HEK293 (cell line): ENCODE results near the gene OR6B2.

Experiments
- CTCF ChIA-PET: fragments of 350-600 bp; formaldehyde crosslinking; extraction: SDS; loops from one replicate; lab custom pipeline; 2021; ENCODE audit warnings: antibody characterized with exemption; lab: Yijun Ruan, JAX
- POLR2A ChIA-PET: fragments of 300-600 bp; formaldehyde crosslinking; extraction: SDS; loops from one replicate; lab custom pipeline; 2020; ENCODE audit warnings: antibody characterized with exemption, inconsistent platforms; lab: Yijun Ruan, JAX
- H3K27ac ChIP-seq: fragments of 200-500 bp; sonication (Bioruptor generic); 2 replicates; pipeline ENCODE4 v1.5.1; 2014; ENCODE audit warnings: low read depth, low read length, control low read depth, inconsistent platforms; ENCODE audit errors: extremely low read depth
- H3K36me3 ChIP-seq, 2 experiments: fragments of 200-500 bp in 1 of 2; sonication (Bioruptor generic) in 1 of 2; 1 replicate in 1 of 2; 2 replicates in 1 of 2; pipeline ENCODE4 v1.5.1; 2014 to 2017; ENCODE audit warnings: inconsistent platforms in 2 of 2, low read length in 2 of 2; ENCODE audit not compliant: control insufficient read depth in 2 of 2, insufficient read depth in 1 of 2
- H3K4me1 ChIP-seq: fragments of 200-500 bp; sonication (Bioruptor generic); 2 replicates; pipeline ENCODE4 v1.5.1; 2014; ENCODE audit warnings: mild to moderate bottlenecking, low read length, inconsistent platforms; ENCODE audit not compliant: control insufficient read depth, insufficient read depth
- H3K4me3 ChIP-seq: 2 replicates; pipeline ENCODE4 v1.5.1; 2011; ENCODE audit warnings: low read depth, mild to moderate bottlenecking, control low read depth, low read length, moderate library complexity
- H3K9me3 ChIP-seq: fragments of 200-500 bp; sonication (Bioruptor generic); 2 replicates; pipeline ENCODE4 v1.5.1; 2014; ENCODE audit warnings: low read depth, low read length, inconsistent platforms; ENCODE audit not compliant: control insufficient read depth, insufficient read depth
- GFI1B ChIP-seq: fragments of 450-650 bp; formaldehyde crosslinking; IDR thresholded peaks from 2 replicates; pipeline ENCODE4 v1.5.1; 2016; ENCODE audit warnings: missing biosample characterization, missing genetic modification characterization
- GLIS1 ChIP-seq: fragments of 450-650 bp; formaldehyde crosslinking; IDR thresholded peaks from 2 replicates; pipeline ENCODE4 v1.5.1; 2016; ENCODE audit warnings: missing biosample characterization, missing genetic modification characterization
- OSR2 ChIP-seq: fragments of 450-650 bp; formaldehyde crosslinking; IDR thresholded peaks from 2 replicates; pipeline ENCODE4 v1.5.1; 2016; ENCODE audit warnings: missing biosample characterization, missing genetic modification characterization
- PRDM1 ChIP-seq: fragments of 450-650 bp; formaldehyde crosslinking; IDR thresholded peaks from 2 replicates; pipeline ENCODE4; 2016; ENCODE audit warnings: missing biosample characterization, missing genetic modification characterization
- SETDB1 ChIP-seq: IDR thresholded peaks from one replicate; pipeline ENCODE4 v1.6.1; 2017; ENCODE audit warnings: mild to moderate bottlenecking, low read length, moderate library complexity, mixed read lengths; ENCODE audit not compliant: insufficient read length
- ZBTB17 ChIP-seq: fragments of 450-650 bp; formaldehyde crosslinking; IDR thresholded peaks from 2 replicates; pipeline ENCODE4 v1.5.1; 2016; ENCODE audit warnings: missing biosample characterization, missing genetic modification characterization
- ZNF10 ChIP-seq: fragments of 450-650 bp; formaldehyde crosslinking; IDR thresholded peaks from 2 replicates; pipeline ENCODE4 v1.5.1; 2017; ENCODE audit warnings: missing biosample characterization, missing genetic modification characterization
- ZNF133 ChIP-seq: fragments of 450-650 bp; formaldehyde crosslinking; IDR thresholded peaks from 2 replicates; pipeline ENCODE4 v1.5.1; 2016; ENCODE audit warnings: missing biosample characterization, missing genetic modification characterization
- ZNF140 ChIP-seq: fragments of 450-650 bp; formaldehyde crosslinking; IDR thresholded peaks from 2 replicates; pipeline ENCODE4 v1.5.1; 2016; ENCODE audit warnings: missing biosample characterization, missing genetic modification characterization
- ZNF274 ChIP-seq, 2 experiments: fragments of 200-500 bp in 1 of 2; fragments of 450-650 bp in 1 of 2; sonication (Bioruptor generic) in 1 of 2; formaldehyde crosslinking in 1 of 2; IDR thresholded peaks; 2 replicates each; pipeline versions ENCODE4 v1.5.1 to v1.6.1; 2014 to 2016; ENCODE audit warnings: borderline replicate concordance in 1 of 2, inconsistent platforms in 1 of 2, low read length in 1 of 2, missing biosample characterization in 1 of 2, missing genetic modification characterization in 1 of 2
- ZNF311 ChIP-seq: fragments of 450-650 bp; formaldehyde crosslinking; IDR thresholded peaks from 2 replicates; pipeline ENCODE4 v1.5.1; 2017; ENCODE audit warnings: missing biosample characterization, missing genetic modification characterization, borderline replicate concordance
- ZNF416 ChIP-seq: fragments of 450-650 bp; formaldehyde crosslinking; IDR thresholded peaks from 2 replicates; pipeline ENCODE4 v1.5.1; 2016; ENCODE audit warnings: missing biosample characterization, missing genetic modification characterization
- ZNF510 ChIP-seq: fragments of 450-650 bp; formaldehyde crosslinking; IDR thresholded peaks from 2 replicates; pipeline ENCODE4 v1.5.1; 2018; ENCODE audit warnings: mild to moderate bottlenecking, missing genetic modification characterization, missing biosample characterization; ENCODE audit not compliant: insufficient replicate concordance
- ZNF530 ChIP-seq: fragments of 450-650 bp; formaldehyde crosslinking; IDR thresholded peaks from 2 replicates; pipeline ENCODE4 v1.5.1; 2016; ENCODE audit warnings: low read depth, missing biosample characterization, missing genetic modification characterization
- ZNF600 ChIP-seq: fragments of 450-650 bp; formaldehyde crosslinking; IDR thresholded peaks from 2 replicates; pipeline ENCODE4 v1.5.1; 2016; ENCODE audit warnings: missing biosample characterization, missing genetic modification characterization
- ZNF654 ChIP-seq: fragments of 450-650 bp; formaldehyde crosslinking; IDR thresholded peaks from 2 replicates; pipeline ENCODE4 v1.5.1; 2016; ENCODE audit warnings: low read depth, missing biosample characterization, missing genetic modification characterization
- ZNF670 ChIP-seq: fragments of 450-650 bp; formaldehyde crosslinking; IDR thresholded peaks from 2 replicates; pipeline ENCODE4 v1.5.1; 2016; ENCODE audit warnings: missing biosample characterization, missing genetic modification characterization, low read depth
- ZNF768 ChIP-seq: fragments of 450-650 bp; formaldehyde crosslinking; IDR thresholded peaks from 2 replicates; pipeline ENCODE4 v1.5.1; 2018; ENCODE audit warnings: missing biosample characterization, mild to moderate bottlenecking, missing genetic modification characterization
- ZNF792 ChIP-seq: fragments of 450-650 bp; formaldehyde crosslinking; IDR thresholded peaks from 2 replicates; pipeline ENCODE4 v1.5.1; 2016; ENCODE audit warnings: missing biosample characterization, missing genetic modification characterization
- TF ChIP-seq, protein P1 (sequence below): fragments of 450-650 bp; formaldehyde crosslinking; IDR thresholded peaks from 2 replicates; pipeline ENCODE4 v1.5.1; 2016; ENCODE audit warnings: missing biosample characterization, missing genetic modification characterization
- TF ChIP-seq, protein P2 (sequence below): fragments of 450-650 bp; formaldehyde crosslinking; IDR thresholded peaks from 2 replicates; pipeline ENCODE4 v1.5.1; 2016; ENCODE audit warnings: missing biosample characterization, missing genetic modification characterization
- TF ChIP-seq, protein P3 (sequence below): fragments of 450-650 bp; formaldehyde crosslinking; IDR thresholded peaks from 2 replicates; pipeline ENCODE4 v1.5.1; 2016; ENCODE audit warnings: missing biosample characterization, missing genetic modification characterization

OR6B2 gene

DNA sequence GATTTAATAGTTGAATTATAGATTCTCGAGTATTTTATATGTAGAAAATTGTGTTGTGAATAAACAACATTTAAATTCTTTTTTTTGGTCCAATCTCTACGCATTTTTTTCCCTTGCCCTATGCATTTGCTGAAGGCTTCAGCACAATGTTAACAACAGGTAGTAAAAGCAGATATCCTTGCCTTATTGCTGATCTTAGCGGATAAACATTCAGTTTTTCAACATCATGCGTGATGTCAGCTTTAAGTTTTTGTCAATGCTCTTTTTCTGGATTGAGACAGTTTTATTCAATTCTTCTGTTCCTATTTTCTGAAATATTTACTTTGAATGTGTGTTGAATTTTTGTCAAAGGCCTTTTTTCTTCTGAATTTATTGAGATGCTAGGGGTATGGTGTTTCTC, 34.7 kb upstream of the OR6B2 start:
- ChIA-PET POLR2A (no interaction called here), CTCF (interaction anchor here (2.3 kb wide), 1 partner anchor 86 kb away, joined by 6 read pairs; no protein-coding TSS in a partner anchor)
- TF ChIP-seq ZNF670, result no peak
- TF ChIP-seq, protein P1, sequence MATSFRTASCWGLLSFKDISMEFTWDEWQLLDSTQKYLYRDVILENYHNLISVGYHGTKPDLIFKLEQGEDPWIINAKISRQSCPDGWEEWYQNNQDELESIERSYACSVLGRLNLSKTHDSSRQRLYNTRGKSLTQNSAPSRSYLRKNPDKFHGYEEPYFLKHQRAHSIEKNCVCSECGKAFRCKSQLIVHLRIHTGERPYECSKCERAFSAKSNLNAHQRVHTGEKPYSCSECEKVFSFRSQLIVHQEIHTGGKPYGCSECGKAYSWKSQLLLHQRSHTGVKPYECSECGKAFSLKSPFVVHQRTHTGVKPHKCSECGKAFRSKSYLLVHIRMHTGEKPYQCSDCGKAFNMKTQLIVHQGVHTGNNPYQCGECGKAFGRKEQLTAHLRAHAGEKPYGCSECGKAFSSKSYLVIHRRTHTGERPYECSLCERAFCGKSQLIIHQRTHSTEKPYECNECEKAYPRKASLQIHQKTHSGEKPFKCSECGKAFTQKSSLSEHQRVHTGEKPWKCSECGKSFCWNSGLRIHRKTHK (tag by site-specific recombination), result no peak
- Histone ChIP-seq H3K36me3 (no peaks in the 10 kb centered on the region), H3K4me3 (no peak overlapping the region), H3K27ac (no peak overlapping the region), H3K9me3 (no peaks in the 10 kb centered on the region), H3K4me1 (no peaks in the 10 kb centered on the region)

DNA sequence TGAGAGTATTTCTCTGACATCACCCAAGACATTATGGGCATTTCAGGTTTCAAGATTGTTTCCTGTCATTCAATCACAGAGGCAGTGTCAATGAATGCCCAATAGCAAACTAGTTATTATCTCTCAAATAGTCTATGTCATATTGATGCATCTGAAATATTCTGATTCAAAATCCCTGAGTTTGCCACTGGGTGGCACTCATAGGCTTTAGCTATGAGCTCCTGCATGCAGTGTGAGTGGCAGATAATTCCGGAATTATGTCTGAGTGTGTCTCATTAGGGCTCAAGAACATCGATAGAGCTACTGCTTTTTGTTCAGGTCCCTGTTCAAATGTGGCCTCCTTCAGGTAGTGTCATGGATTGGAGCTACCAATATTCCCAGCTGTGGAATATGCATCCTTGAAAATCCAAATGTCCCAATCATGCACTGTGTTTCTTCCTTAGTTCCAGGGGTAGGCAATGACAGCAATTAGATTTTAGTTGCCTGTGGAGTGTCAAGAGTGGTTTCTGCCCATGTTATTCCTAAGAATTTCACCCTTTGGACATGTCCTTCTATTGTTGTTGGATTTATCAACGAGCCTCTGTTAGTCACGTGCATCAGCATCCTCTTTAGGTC, 30.9 kb upstream of the OR6B2 start:
- Histone ChIP-seq H3K4me1 (no peaks in the 10 kb centered on the region), H3K27ac (no peak overlapping the region)
- CTCF ChIA-PET, result interaction anchor here (0.5 to 4.9 kb wide), 29 partner anchors 9 to 563 kb away, joined by 3 to 123 read pairs (median 5); partner anchors contain the start of gene OTOS
- POLR2A ChIA-PET, result no interaction called here
- TF ChIP-seq ZNF416 (tag by site-specific recombination) (no peak), ZNF792 (tag by site-specific recombination) (no peak), ZNF600 (0 out of 2 replicates have a peak, but pooled peaks have one; percentile 18), ZNF133 (tag by site-specific recombination) (no peak), ZNF654 (tag by site-specific recombination) (peak; percentile 73), ZNF274 (IDR thresholded peaks at IDR 0.05; ENCODE audit: low read length) (no peak), ZNF274 (tag by site-specific recombination; IDR thresholded peaks at IDR 0.05; ENCODE audit: borderline replicate concordance) (no peak), ZNF510 (no peak), ZNF10 (tag by site-specific recombination) (no peak), GLIS1 (tag by site-specific recombination) (no peak), OSR2 (no peak), ZBTB17 (tag by site-specific recombination) (0 out of 2 replicates have a peak, but pooled peaks have one; percentile 18), ZNF768 (tag by site-specific recombination) (no peak), SETDB1 (no peak), GFI1B (tag by site-specific recombination) (no peak), ZNF530 (tag by site-specific recombination) (no peak), ZNF311 (tag by site-specific recombination) (no peak), ZNF140 (no peak), PRDM1 (tag by site-specific recombination) (no peak)
- TF ChIP-seq, protein P2, sequence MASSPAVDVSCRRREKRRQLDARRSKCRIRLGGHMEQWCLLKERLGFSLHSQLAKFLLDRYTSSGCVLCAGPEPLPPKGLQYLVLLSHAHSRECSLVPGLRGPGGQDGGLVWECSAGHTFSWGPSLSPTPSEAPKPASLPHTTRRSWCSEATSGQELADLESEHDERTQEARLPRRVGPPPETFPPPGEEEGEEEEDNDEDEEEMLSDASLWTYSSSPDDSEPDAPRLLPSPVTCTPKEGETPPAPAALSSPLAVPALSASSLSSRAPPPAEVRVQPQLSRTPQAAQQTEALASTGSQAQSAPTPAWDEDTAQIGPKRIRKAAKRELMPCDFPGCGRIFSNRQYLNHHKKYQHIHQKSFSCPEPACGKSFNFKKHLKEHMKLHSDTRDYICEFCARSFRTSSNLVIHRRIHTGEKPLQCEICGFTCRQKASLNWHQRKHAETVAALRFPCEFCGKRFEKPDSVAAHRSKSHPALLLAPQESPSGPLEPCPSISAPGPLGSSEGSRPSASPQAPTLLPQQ (tag by site-specific recombination), result no peak
- TF ChIP-seq, protein P3, sequence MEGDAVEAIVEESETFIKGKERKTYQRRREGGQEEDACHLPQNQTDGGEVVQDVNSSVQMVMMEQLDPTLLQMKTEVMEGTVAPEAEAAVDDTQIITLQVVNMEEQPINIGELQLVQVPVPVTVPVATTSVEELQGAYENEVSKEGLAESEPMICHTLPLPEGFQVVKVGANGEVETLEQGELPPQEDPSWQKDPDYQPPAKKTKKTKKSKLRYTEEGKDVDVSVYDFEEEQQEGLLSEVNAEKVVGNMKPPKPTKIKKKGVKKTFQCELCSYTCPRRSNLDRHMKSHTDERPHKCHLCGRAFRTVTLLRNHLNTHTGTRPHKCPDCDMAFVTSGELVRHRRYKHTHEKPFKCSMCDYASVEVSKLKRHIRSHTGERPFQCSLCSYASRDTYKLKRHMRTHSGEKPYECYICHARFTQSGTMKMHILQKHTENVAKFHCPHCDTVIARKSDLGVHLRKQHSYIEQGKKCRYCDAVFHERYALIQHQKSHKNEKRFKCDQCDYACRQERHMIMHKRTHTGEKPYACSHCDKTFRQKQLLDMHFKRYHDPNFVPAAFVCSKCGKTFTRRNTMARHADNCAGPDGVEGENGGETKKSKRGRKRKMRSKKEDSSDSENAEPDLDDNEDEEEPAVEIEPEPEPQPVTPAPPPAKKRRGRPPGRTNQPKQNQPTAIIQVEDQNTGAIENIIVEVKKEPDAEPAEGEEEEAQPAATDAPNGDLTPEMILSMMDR (tag by site-specific recombination), result peak; percentile 52; the same call in 1 of the 2 replicates
- TF ChIP-seq, protein P1 (tag by site-specific recombination), result no peak
- TF ChIP-seq, all 188 proteins: peak for 4
- no peaks in the 10 kb centered on the region for H3K36me3 ChIP-seq
- H3K9me3 ChIP-seq, result no peaks in the 10 kb centered on the region
- no peak overlapping the region for H3K4me3 ChIP-seq
